ENCODE data around the gene CCDC126.

CCDC126 gene

GRCh38 chr7:23662984-23663313 is 65.8 kb downstream of the CCDC126 start:
- no peaks in the 10 kb centered on the region for H3K9me2 ChIP-seq (ENCODE audit: low read depth, low read length)
- no peaks in the 10 kb centered on the region for H3K79me2 ChIP-seq (ENCODE audit: insufficient read depth, low read length)
- H3K4me1 ChIP-seq (ENCODE audit: insufficient read depth, low read length, severe bottlenecking): no peaks in the 10 kb centered on the region
- H3F3A ChIP-seq (ENCODE audit: insufficient read depth, low read length): no peaks in the 10 kb centered on the region
- H3K27me3 ChIP-seq (ENCODE audit: insufficient read depth, low read length): 0 out of 2 replicates have a peak, but pooled peaks cover 3% of the 10 kb centered on the region
- H3K9me3 ChIP-seq (ENCODE audit: low read length): peaks cover 14% of the 10 kb centered on the region; the same call in 1 of the 2 replicates
- H3K4me2 ChIP-seq (ENCODE audit: low read length): no peak overlapping the region
- H3K27ac ChIP-seq (ENCODE audit: low read depth, low read length, poor library complexity, severe bottlenecking): no peak overlapping the region
- H3K9ac ChIP-seq (ENCODE audit: low read length): no peak overlapping the region
- no peak for TF ChIP-seq CTCF (IDR thresholded peaks at IDR 0.05; ENCODE audit: low read length)
- TF ChIP-seq EZH2 (IDR thresholded peaks at IDR 0.05; ENCODE audit: borderline replicate concordance, low read length): no peak
- H4K20me1 ChIP-seq (ENCODE audit: insufficient read depth, low read length): no peaks in the 10 kb centered on the region
- H3K36me3 ChIP-seq (ENCODE audit: insufficient read depth, low read length): no peaks in the 10 kb centered on the region; the same call in 1 of the 2 replicates
- no peak overlapping the region for H2AFZ ChIP-seq (ENCODE audit: low read length)
- H3K4me3 ChIP-seq (ENCODE audit: low read depth, low read length, poor library complexity, severe bottlenecking): no peak overlapping the region

GRCh38 chr7:23664122-23664521 is 66.9 kb downstream of the CCDC126 start:
- Histone ChIP-seq H3K4me2 (ENCODE audit: low read length) (no peak overlapping the region), H3K27ac (ENCODE audit: low read depth, low read length, poor library complexity, severe bottlenecking) (no peak overlapping the region), H3K27me3 (ENCODE audit: insufficient read depth, low read length) (0 out of 2 replicates have a peak, but pooled peaks cover 3% of the 10 kb centered on the region)

GRCh38 chr7:23672033-23672432 is 74.9 kb downstream of the CCDC126 start:
- H3K36me3 ChIP-seq (ENCODE audit: insufficient read depth, low read length): no peaks in the 10 kb centered on the region
- no peak overlapping the region for H3K27ac ChIP-seq (ENCODE audit: low read depth, low read length, poor library complexity, severe bottlenecking)
- peaks cover 16% of the 10 kb centered on the region for H3K9me3 ChIP-seq (ENCODE audit: low read length)
- H3K4me2 ChIP-seq (ENCODE audit: low read length): no peak overlapping the region
- H2AFZ ChIP-seq (ENCODE audit: low read length): no peak overlapping the region
- H3F3A ChIP-seq (ENCODE audit: insufficient read depth, low read length): no peaks in the 10 kb centered on the region
- H3K79me2 ChIP-seq (ENCODE audit: insufficient read depth, low read length): no peaks in the 10 kb centered on the region
- no peak overlapping the region for H3K4me3 ChIP-seq (ENCODE audit: low read depth, low read length, poor library complexity, severe bottlenecking)
- H4K20me1 ChIP-seq (ENCODE audit: insufficient read depth, low read length): no peaks in the 10 kb centered on the region
- H3K4me1 ChIP-seq (ENCODE audit: insufficient read depth, low read length, severe bottlenecking): no peaks in the 10 kb centered on the region
- no peaks in the 10 kb centered on the region for H3K9me2 ChIP-seq (ENCODE audit: low read depth, low read length)
- no peak overlapping the region for H3K9ac ChIP-seq (ENCODE audit: low read length)
- no peak for TF ChIP-seq CTCF (IDR thresholded peaks at IDR 0.05; ENCODE audit: low read length)
- no peak for TF ChIP-seq EZH2 (IDR thresholded peaks at IDR 0.05; ENCODE audit: borderline replicate concordance, low read length)
- H3K27me3 ChIP-seq (ENCODE audit: insufficient read depth, low read length): peaks cover 6% of the 10 kb centered on the region; the same call in 1 of the 2 replicates

More at GRCh38 chr7:23664122-23664521, 66.9 kb downstream of the CCDC126 start:
- Histone ChIP-seq H3K9ac (ENCODE audit: low read length) (no peak overlapping the region), H3F3A (ENCODE audit: insufficient read depth, low read length) (no peaks in the 10 kb centered on the region), H3K4me3 (ENCODE audit: low read depth, low read length, poor library complexity, severe bottlenecking) (no peak overlapping the region), H3K9me2 (ENCODE audit: low read depth, low read length) (no peaks in the 10 kb centered on the region), H3K9me3 (ENCODE audit: low read length) (peaks cover 8% of the 10 kb centered on the region; the same call in 1 of the 2 replicates), H4K20me1 (ENCODE audit: insufficient read depth, low read length) (no peaks in the 10 kb centered on the region), H2AFZ (ENCODE audit: low read length) (no peak overlapping the region), H3K79me2 (ENCODE audit: insufficient read depth, low read length) (no peaks in the 10 kb centered on the region), H3K36me3 (ENCODE audit: insufficient read depth, low read length) (no peaks in the 10 kb centered on the region), H3K4me1 (ENCODE audit: insufficient read depth, low read length, severe bottlenecking) (no peaks in the 10 kb centered on the region)
- no peak for TF ChIP-seq EZH2 (IDR thresholded peaks at IDR 0.05; ENCODE audit: borderline replicate concordance, low read length)
- no peak for TF ChIP-seq CTCF (IDR thresholded peaks at IDR 0.05; ENCODE audit: low read length)
